CD14-positive monocyte (primary cell): Measurements from ENCODE around the gene ARHGAP15. TPM values are rescaled to one million over a fixed set of nuclear protein-coding genes. Genes with fewer than 3 reads are reported as not detected.

Experiments
- DNase-seq, 3 donors: peaks; one replicate each; pipeline ENCODE4 v3.0.0-alpha.2; 2011 to 2022
- H2AFZ ChIP-seq: 2 replicates; pipeline ENCODE4 v1.6.0; 2012; ENCODE audit warnings: mild to moderate bottlenecking, low read depth, low read length, inconsistent platforms; ENCODE audit not compliant: insufficient read depth, poor library complexity, severe bottlenecking
- H3K27ac ChIP-seq, 2 donors: 1 replicate in 1 of 2; 2 replicates in 1 of 2; pipeline ENCODE4 v1.5.1; 2012 to 2013; ENCODE audit warnings: low read length in 2 of 2, control low read depth in 1 of 2, inconsistent platforms in 1 of 2, low read depth in 1 of 2, mild to moderate bottlenecking in 1 of 2
- H3K27me3 ChIP-seq, 2 donors: one replicate each; pipeline versions ENCODE4 v1.6.0 to v1.6.1; 2011 to 2013; ENCODE audit warnings: low read length in 2 of 2; ENCODE audit not compliant: control insufficient read depth in 2 of 2, insufficient read depth in 2 of 2
- H3K36me3 ChIP-seq, 2 donors: replicated peaks in 1 of 2; 1 replicate in 1 of 2; 2 replicates in 1 of 2; pipeline versions ENCODE4 v1.5.1 to v1.6.1; 2012 to 2013; ENCODE audit warnings: low read length in 2 of 2, control low read depth in 1 of 2, inconsistent platforms in 1 of 2, mild to moderate bottlenecking in 1 of 2; ENCODE audit not compliant: insufficient read depth in 2 of 2, control insufficient read depth in 1 of 2
- H3K4me1 ChIP-seq, 2 donors: 1 replicate in 1 of 2; 2 replicates in 1 of 2; pipeline versions ENCODE4 v1.5.1 to v1.6.1; 2012 to 2013; ENCODE audit warnings: low read length in 2 of 2, control low read depth in 1 of 2, inconsistent platforms in 1 of 2, mild to moderate bottlenecking in 1 of 2, moderate library complexity in 1 of 2; ENCODE audit not compliant: insufficient read depth in 2 of 2, control insufficient read depth in 1 of 2
- H3K4me2 ChIP-seq: replicated peaks from 2 replicates; pipeline ENCODE3; 2012; ENCODE audit warnings: low read length, moderate library complexity, mild to moderate bottlenecking; ENCODE audit not compliant: poor library complexity, severe bottlenecking; ENCODE audit errors: extremely low read depth
- H3K4me3 ChIP-seq, 3 experiments: fragments of 200-600 bp in 1 of 3; sonication (generic) in 1 of 3; replicated peaks in 1 of 3; 1 replicate in 2 of 3; 2 replicates in 1 of 3; pipeline ENCODE4 v1.5.1; 2011 to 2013; ENCODE audit warnings: low read length in 3 of 3, mild to moderate bottlenecking in 3 of 3, control low read depth in 2 of 3, low read depth in 2 of 3, inconsistent platforms in 1 of 3, moderate library complexity in 1 of 3
- H3K79me2 ChIP-seq: 2 replicates; pipeline ENCODE4 v1.6.0; 2012; ENCODE audit warnings: mild to moderate bottlenecking, control low read depth, inconsistent platforms, low read length, moderate library complexity; ENCODE audit not compliant: insufficient read depth
- H3K9ac ChIP-seq: 2 replicates; pipeline ENCODE4 v1.6.0; 2017; ENCODE audit warnings: low read length, mild to moderate bottlenecking; ENCODE audit not compliant: insufficient read depth, poor library complexity, severe bottlenecking
- H3K9me3 ChIP-seq, 2 donors: replicated peaks in 1 of 2; 1 replicate in 1 of 2; 2 replicates in 1 of 2; pipeline versions ENCODE4 v1.5.1 to v1.6.1; 2012 to 2013; ENCODE audit warnings: low read length in 2 of 2, control low read depth in 1 of 2; ENCODE audit not compliant: control insufficient read depth in 1 of 2, insufficient read depth in 1 of 2
- H4K20me1 ChIP-seq: 2 replicates; pipeline ENCODE4 v1.6.0; 2012; ENCODE audit warnings: mild to moderate bottlenecking, low read length, control low read depth, moderate library complexity; ENCODE audit not compliant: insufficient read depth
- H3K27ac Mint-ChIP-seq, 7 donors: one replicate each; pipeline ENCODE4 v1.8.0; 2020; ENCODE audit warnings: mild to moderate bottlenecking in 7 of 7, mixed read lengths in 7 of 7, moderate library complexity in 6 of 7, inconsistent platforms in 2 of 7
- H3K27me3 Mint-ChIP-seq, 3 donors: one replicate each; pipeline ENCODE4 v1.8.0; 2021 to 2022; ENCODE audit warnings: low read depth in 3 of 3, mild to moderate bottlenecking in 3 of 3, mixed read lengths in 3 of 3, moderate library complexity in 3 of 3, inconsistent platforms in 1 of 3
- H3K36me3 Mint-ChIP-seq, 2 donors: one replicate each; pipeline ENCODE4 v1.8.0; 2020; ENCODE audit warnings: mixed read lengths in 2 of 2, inconsistent platforms in 1 of 2, mild to moderate bottlenecking in 1 of 2
- H3K4me1 Mint-ChIP-seq: one replicate; pipeline ENCODE4 v1.8.0; 2020; ENCODE audit warnings: mild to moderate bottlenecking, mixed read lengths
- H3K4me3 Mint-ChIP-seq, 2 donors: one replicate each; pipeline ENCODE4 v1.8.0; 2020; ENCODE audit warnings: mild to moderate bottlenecking in 2 of 2, mixed read lengths in 2 of 2, moderate library complexity in 1 of 2
- H3K9me3 Mint-ChIP-seq, 7 donors: one replicate each; pipeline ENCODE4 v1.8.0; 2020 to 2022; ENCODE audit warnings: mixed read lengths in 7 of 7, mild to moderate bottlenecking in 6 of 7, moderate library complexity in 6 of 7, inconsistent platforms in 2 of 7
- CTCF ChIP-seq: fragments of 200-600 bp; IDR thresholded peaks from one replicate; pipeline ENCODE4 v1.8.0; 2022; ENCODE audit warnings: antibody characterized with exemption, mild to moderate bottlenecking
- WGBS: methylation state at CpG from one replicate; pipeline ENCODE4 v1.1.5; 2013; ENCODE audit warnings: missing lambda C conversion rate; ENCODE audit not compliant: insufficient coverage; 5-methylcytosine and 5-hydroxymethylcytosine counted together
- intact Hi-C, 2 donors: fragments of 100-400 bp; cut with micrococcal nuclease; formaldehyde crosslinking; loops; one replicate each; pipeline versions ENCODE4 v1.15.0 to v1.15.1; 2023
- polyA plus RNA-seq, 3 donors: library from polyadenylated mRNA; depleted of rRNA in 1 of 3; unstranded in 2 of 3; stranded (reverse) in 1 of 3; fragments of 300-500 nt in 2 of 3; fragments of >200 nt in 1 of 3; fragmentation: Illumina TruSeq in 2 of 3; gene quantifications; 1 replicate in 2 of 3; 2 replicates in 1 of 3; pipeline ENCODE4 v1.2.3, GENCODE V29; 2012 to 2021

Gene ARHGAP15
- polyA plus RNA-seq, 3 donors: 35.4 to 50.9 (median 50.7) TPM

- Histone ChIP-seq H3K4me2 (no peak overlapping the region), H3K27ac (no peak overlapping the region), H3K9me3 (no peaks in the 10 kb centered on the region), H3K9ac (no peak overlapping the region), H2AFZ (no peak overlapping the region), H3K36me3 (peaks cover 3 to 55% of the 10 kb centered on the region in 2 donors), H3K4me3 (no peak overlapping the region), H3K4me1 (peaks cover 4 to 10% of the 10 kb centered on the region in 2 donors), H3K27me3 (no peaks in the 10 kb centered on the region), H4K20me1 (peaks cover 8% of the 10 kb centered on the region), H3K79me2 (peaks cover 26% of the 10 kb centered on the region)
- intact Hi-C loops: loop anchor here in 1 of 2 donors (10.0 kb wide), 1 partner anchor 104 kb away; no protein-coding TSS in a partner anchor
- peaks cover 25 to 46% of the 10 kb centered on the region in 2 donors for H3K36me3 Mint-ChIP-seq
- no peaks in the 10 kb centered on the region for H3K9me3 Mint-ChIP-seq
- peaks cover 10% of the 10 kb centered on the region for H3K4me1 Mint-ChIP-seq
- no peak for TF ChIP-seq CTCF
- H3K27me3 Mint-ChIP-seq: no peaks in the 10 kb centered on the region
- no peak overlapping the region for H3K4me3 Mint-ChIP-seq
- no peak overlapping the region for H3K27ac Mint-ChIP-seq
- 98% methylated on average over 5 of the region's 6 CpGs for WGBS
- DNase-seq: no peak
Measured at GRCh38 chr2:143218621-143219020, 89.4 kb downstream of the ARHGAP15 start.

GRCh38 chr2:143219266-143219665 is 90.0 kb downstream of the ARHGAP15 start:
- intact Hi-C loops: loop anchor here in 1 of 2 donors (10.0 kb wide), 1 partner anchor 104 kb away; no protein-coding TSS in a partner anchor
- Mint-ChIP-seq H3K9me3 (no peaks in the 10 kb centered on the region), H3K36me3 (peaks cover 25 to 41% of the 10 kb centered on the region in 2 donors), H3K4me3 (no peak overlapping the region), H3K27me3 (no peaks in the 10 kb centered on the region), H3K27ac (no peak overlapping the region), H3K4me1 (peaks cover 10% of the 10 kb centered on the region)
- Histone ChIP-seq H3K9me3 (no peaks in the 10 kb centered on the region), H4K20me1 (peaks cover 8% of the 10 kb centered on the region), H3K27me3 (no peaks in the 10 kb centered on the region), H3K79me2 (peaks cover 33% of the 10 kb centered on the region), H3K36me3 (peaks cover 3 to 62% of the 10 kb centered on the region in 2 donors), H3K4me3 (no peak overlapping the region), H2AFZ (no peak overlapping the region), H3K4me2 (no peak overlapping the region), H3K4me1 (peaks cover 4 to 10% of the 10 kb centered on the region in 2 donors), H3K9ac (no peak overlapping the region), H3K27ac (peak overlapping the region in 1 of 2 donors; percentile 29)
- no CpG with 5 or more reads among the region's 3 CpGs for WGBS
- no peak for DNase-seq
- no peak for TF ChIP-seq CTCF
